K562 (cell line): ENCODE data around the gene ZNF544. TPM values are rescaled to one million over a fixed set of nuclear protein-coding genes. Genes with fewer than 3 reads are reported as not detected.

Source experiments
- ATAC-seq: fragments of 200-7000 bp; cut with Tn5 transposase; 3 replicates; pipeline ENCODE4 v1.9.1; 2020; ENCODE audit warnings: moderate library complexity
- BruUV-seq: library from RNA; stranded (reverse); fragments of 400-500 nt; replicated peaks from 2 replicates; lab custom pipeline; 2021; lab: Mats Ljungman, UMichigan
- CTCF ChIA-PET: fragments of 300-600 bp; formaldehyde crosslinking; extraction: SDS; loops from one replicate; lab custom pipeline; 2021; ENCODE audit warnings: low intra/inter-chr PET ratio; lab: Yijun Ruan, JAX
- POLR2A ChIA-PET: fragments of 300-600, 350-650 bp; sonication (Branson Sonifier 250); formaldehyde crosslinking; extraction: SDS; loops from one replicate; lab custom pipeline; 2021; ENCODE audit warnings: antibody characterized with exemption, inconsistent platforms; lab: Yijun Ruan, JAX
- DNase-seq, 4 experiments: peaks; one replicate each; pipeline versions ENCODE4 v3.0.0 to v3.0.0-alpha.2; 2011 to 2018; ENCODE audit warnings: low spot score in 3 of 4, mixed read lengths in 3 of 4; ENCODE audit errors: extremely low read depth in 1 of 4
- FAIRE-seq: peaks from 2 replicates; lab custom pipeline; 2011; peaks lifted over from hg19 to GRCh38; lab: Jason Lieb, UNC
- H2AFZ ChIP-seq: 2 replicates; pipeline ENCODE4 v1.6.0; 2011; ENCODE audit warnings: low read depth, low read length, control low read depth, inconsistent platforms
- H3K27ac ChIP-seq: fragments of 200-600 bp; 3 replicates; pipeline ENCODE4 v1.8.0; 2011; ENCODE audit warnings: low read depth, mild to moderate bottlenecking, control low read depth, inconsistent platforms, low read length, moderate library complexity, mixed read lengths; ENCODE audit errors: extremely low read depth
- H3K27me3 ChIP-seq, 2 experiments: fragments of 300-600 bp in 1 of 2; 2 replicates in 1 of 2; 3 replicates in 1 of 2; pipeline versions ENCODE4 v1.6.0 to v1.8.0; 2011; ENCODE audit warnings: inconsistent platforms in 2 of 2, low read length in 2 of 2, mild to moderate bottlenecking in 1 of 2, mixed read lengths in 1 of 2, moderate library complexity in 1 of 2; ENCODE audit not compliant: control insufficient read depth in 2 of 2, insufficient read depth in 2 of 2
- H3K36me3 ChIP-seq: fragments of 300-600 bp; 3 replicates; pipeline ENCODE4 v1.8.0; 2011; ENCODE audit warnings: mild to moderate bottlenecking, low read length, inconsistent platforms; ENCODE audit not compliant: control insufficient read depth, insufficient read depth
- H3K4me1 ChIP-seq, 2 experiments: fragments of 200-600 bp in 1 of 2; replicated peaks in 1 of 2; 2 replicates in 1 of 2; 3 replicates in 1 of 2; pipeline versions ENCODE4 v1.5.1 to v1.8.0; 2011; ENCODE audit warnings: inconsistent platforms in 2 of 2, low read length in 2 of 2, mild to moderate bottlenecking in 1 of 2, mixed read lengths in 1 of 2, moderate library complexity in 1 of 2; ENCODE audit not compliant: control insufficient read depth in 2 of 2, insufficient read depth in 2 of 2
- H3K4me2 ChIP-seq: 2 replicates; pipeline ENCODE4 v1.6.1; 2011; ENCODE audit warnings: low read length, control low read depth, inconsistent platforms, mixed read lengths; ENCODE audit not compliant: insufficient read depth
- H3K4me3 ChIP-seq: fragments of 200-600 bp; sonication (generic), shearing (Covaris generic); 2 replicates; pipeline ENCODE4 v1.5.1; 2016; ENCODE audit warnings: control low read depth, inconsistent platforms
- H3K79me2 ChIP-seq: fragments of 200-600 bp; 3 replicates; pipeline ENCODE4 v1.8.0; 2011; ENCODE audit warnings: low read length, inconsistent platforms; ENCODE audit not compliant: control insufficient read depth, insufficient read depth
- H3K9ac ChIP-seq, 2 experiments: 2 replicates each; pipeline versions ENCODE4 v1.6.0 to v1.6.1; 2011; ENCODE audit warnings: low read depth in 2 of 2, low read length in 2 of 2, control low read depth in 1 of 2, inconsistent platforms in 1 of 2, mild to moderate bottlenecking in 1 of 2, mixed read lengths in 1 of 2; ENCODE audit not compliant: insufficient read depth in 1 of 2
- H3K9me1 ChIP-seq: one replicate; pipeline ENCODE4 v1.6.0; 2011; ENCODE audit warnings: inconsistent platforms, mild to moderate bottlenecking, low read length, moderate library complexity; ENCODE audit not compliant: control insufficient read depth, insufficient read depth
- H3K9me3 ChIP-seq: replicated peaks from 2 replicates; pipeline ENCODE4 v1.5.1; 2011; ENCODE audit warnings: low read depth, low read length, inconsistent platforms; ENCODE audit not compliant: control insufficient read depth, insufficient read depth
- H4K20me1 ChIP-seq: replicated peaks from 2 replicates; pipeline ENCODE4 v1.6.1; 2011; ENCODE audit warnings: low read length, inconsistent platforms, mixed read lengths; ENCODE audit not compliant: control insufficient read depth, insufficient read depth
- ARID2 ChIP-seq: fragments of 450-650 bp; IDR thresholded peaks from 2 replicates; pipeline ENCODE4 v1.6.1; 2017; ENCODE audit warnings: antibody characterized with exemption, mild to moderate bottlenecking
- CBX1 ChIP-seq: sonication (generic); IDR thresholded peaks from 2 replicates; pipeline ENCODE4 v1.6.1; 2016; ENCODE audit warnings: antibody characterized with exemption, low read depth, mild to moderate bottlenecking
- HMG20A ChIP-seq: fragments of 450-650 bp; formaldehyde crosslinking; conservative IDR thresholded peaks from 2 replicates; pipeline ENCODE4 v1.4.0; 2020; ENCODE audit warnings: mild to moderate bottlenecking, mixed read lengths
- KLF1 ChIP-seq: fragments of 450-650 bp; IDR thresholded peaks from 2 replicates; pipeline ENCODE4 v1.6.1; 2016; ENCODE audit warnings: missing genetic modification characterization, missing compliant biosample characterization
- MECOM ChIP-seq: fragments of 250-450 bp; sonication (Bioruptor Pico); IDR thresholded peaks from 2 replicates; pipeline ENCODE4 v1.8.0; 2022; ENCODE audit warnings: inconsistent platforms
- MYBL2 ChIP-seq, 2 experiments: fragments of 450-650 bp in 1 of 2; sonication (generic) in 1 of 2; formaldehyde crosslinking in 1 of 2; IDR thresholded peaks; 2 replicates each; pipeline versions ENCODE4 v1.6.1 to v1.8.1; 2017 to 2022; ENCODE audit warnings: borderline replicate concordance in 1 of 2, inconsistent platforms in 1 of 2, low read depth in 1 of 2, mild to moderate bottlenecking in 1 of 2, missing genetic modification reagents in 1 of 2, moderate library complexity in 1 of 2
- MYNN ChIP-seq, 2 experiments: sonication (generic); formaldehyde crosslinking in 1 of 2; IDR thresholded peaks; 2 replicates each; pipeline versions ENCODE4 v1.5.0 to v1.6.1; 2016 to 2020; ENCODE audit warnings: antibody characterized with exemption in 1 of 2, missing genetic modification reagents in 1 of 2
- NFATC3 ChIP-seq: fragments of 450-650 bp; IDR thresholded peaks from 2 replicates; pipeline ENCODE4 v1.6.1; 2017; ENCODE audit warnings: mild to moderate bottlenecking
- POLR2G ChIP-seq: fragments of 200-400 bp; formaldehyde crosslinking; IDR thresholded peaks from 2 replicates; pipeline ENCODE4 v1.6.1; 2017; ENCODE audit warnings: low read depth, mild to moderate bottlenecking, antibody characterized with exemption, low read length, moderate library complexity
- RBM22 ChIP-seq: fragments of 200-400 bp; formaldehyde crosslinking; IDR thresholded peaks from 2 replicates; pipeline ENCODE4 v1.6.1; 2018; ENCODE audit warnings: low read length, low read depth; ENCODE audit not compliant: poor library complexity, severe bottlenecking
- SUPT5H ChIP-seq: fragments of 450-650 bp; IDR thresholded peaks from 2 replicates; pipeline ENCODE4 v1.6.1; 2016
- ZFPM2 ChIP-seq: fragments of 250-450 bp; sonication (Bioruptor Pico); IDR thresholded peaks from 2 replicates; pipeline ENCODE4 v1.5.1; 2022; ENCODE audit warnings: mild to moderate bottlenecking
- ZNF133 ChIP-seq: fragments of 250-450 bp; sonication (Bioruptor Pico); IDR thresholded peaks from 2 replicates; pipeline ENCODE4 v1.4.0; 2020; ENCODE audit warnings: mild to moderate bottlenecking
- WGBS: fragments of 100-300 bp; shearing (Covaris generic); methylation state at CpG from one replicate; pipeline ENCODE4 v1.1.6; 2016; ENCODE audit warnings: low coverage, mixed read lengths; ENCODE audit not compliant: insufficient coverage; ENCODE audit errors: missing lambda C conversion rate; 5-methylcytosine and 5-hydroxymethylcytosine counted together
- in situ Hi-C: fragments of 300-500 bp; cut with MboI; formaldehyde crosslinking; loops from 4 replicates; pipeline ENCODE4 v1.15.0; 2018; ENCODE audit warnings: inconsistent platforms, mixed read lengths
- intact Hi-C: fragments of 100-400 bp; cut with micrococcal nuclease; formaldehyde crosslinking; loops from 2 replicates; pipeline ENCODE4 v1.14.2; 2022
- polyA plus RNA-seq, 8 experiments: library from polyadenylated mRNA; depleted of rRNA in 4 of 8; stranded (reverse) in 5 of 8; unstranded in 3 of 8; fragments of >200 nt; fragmentation: Nextera tagmentation in 2 of 8; fragmentation: Illumina TruSeq in 1 of 8; extraction: Ambion mirVana in 2 of 8; extraction: Trizol in 1 of 8; gene quantifications; 2 replicates each; pipeline versions ENCODE4 v1.2.1 to v1.2.3, GENCODE V29; 2011 to 2014; ENCODE audit warnings: inconsistent platforms in 1 of 8, missing spikeins in 1 of 8
- total RNA-seq, 7 experiments: library from RNA; depleted of rRNA in 6 of 7; stranded (reverse); fragments of >200 nt in 6 of 7; fragmentation: Illumina TruSeq in 2 of 7; extraction: Trizol in 2 of 7; gene quantifications; 2 replicates each; pipeline versions ENCODE4 v1.2.1 to v1.2.3, GENCODE V29; 2011 to 2021; ENCODE audit warnings: low replicate concordance in 1 of 7
- TF ChIP-seq, protein P1 (sequence below): sonication (generic); formaldehyde crosslinking; IDR thresholded peaks from 2 replicates; pipeline ENCODE4 v1.8.1; 2023; ENCODE audit warnings: mild to moderate bottlenecking, missing genetic modification reagents

The ZNF544 gene
- total and polyA plus RNA-seq, 9 of the 15 experiments (the other 6 are each of a cell fraction or from before 2014, with no cell fraction given): 23.6 to 59.0 (median 41.4) TPM

DNA sequence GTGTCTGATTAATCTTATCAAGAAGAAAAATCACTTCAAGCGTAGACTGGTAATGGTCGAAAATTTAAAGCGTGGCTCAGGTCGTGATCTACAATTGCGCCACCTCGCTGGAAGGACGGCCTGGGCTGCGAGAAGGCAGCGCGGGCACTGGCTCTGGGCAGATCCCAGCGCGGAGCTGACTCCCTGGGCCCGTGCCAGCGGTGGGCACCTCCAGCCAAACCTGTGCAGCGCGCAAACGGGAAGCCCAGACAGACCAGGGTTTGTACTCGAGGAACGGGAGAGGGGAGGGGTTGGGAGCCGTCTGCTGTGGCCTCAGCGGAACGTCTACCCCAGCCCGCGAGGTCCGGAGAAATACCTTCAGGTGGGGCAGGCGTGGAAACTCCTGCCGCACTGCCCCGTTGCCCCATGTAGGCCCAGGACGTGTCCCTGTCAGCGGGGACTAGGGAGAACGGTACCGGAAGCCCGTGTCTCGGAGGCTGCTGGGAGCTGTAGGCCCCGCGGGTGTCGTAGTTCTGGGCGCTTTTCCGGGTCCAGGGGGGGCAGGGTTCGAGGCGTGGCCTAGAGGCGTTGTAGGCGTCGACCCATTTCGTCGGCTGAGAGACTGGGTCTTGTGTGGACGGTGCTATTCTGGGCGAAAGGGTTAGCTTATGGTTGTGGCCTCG, 24.8 kb upstream of the ZNF544 start:
- H3K27me3 ChIP-seq: no peaks in the 10 kb centered on the region
- in situ Hi-C loops: no loop called here
- DNase-seq: no peak
- no peaks in the 10 kb centered on the region for H4K20me1 ChIP-seq
- H3K4me3 ChIP-seq: no peak overlapping the region
- no peak overlapping the region for H3K27ac ChIP-seq
- no peak overlapping the region for H3K9ac ChIP-seq
- H3K36me3 ChIP-seq: peaks cover 69% of the 10 kb centered on the region
- BruUV-seq: no TSS peak
- no peak overlapping the region for H3K4me2 ChIP-seq
- intact Hi-C loops: no loop called here
- FAIRE-seq: no peak
- no peak for TF ChIP-seq KLF1
- TF ChIP-seq ARID2: no peak
- TF ChIP-seq, protein P1, sequence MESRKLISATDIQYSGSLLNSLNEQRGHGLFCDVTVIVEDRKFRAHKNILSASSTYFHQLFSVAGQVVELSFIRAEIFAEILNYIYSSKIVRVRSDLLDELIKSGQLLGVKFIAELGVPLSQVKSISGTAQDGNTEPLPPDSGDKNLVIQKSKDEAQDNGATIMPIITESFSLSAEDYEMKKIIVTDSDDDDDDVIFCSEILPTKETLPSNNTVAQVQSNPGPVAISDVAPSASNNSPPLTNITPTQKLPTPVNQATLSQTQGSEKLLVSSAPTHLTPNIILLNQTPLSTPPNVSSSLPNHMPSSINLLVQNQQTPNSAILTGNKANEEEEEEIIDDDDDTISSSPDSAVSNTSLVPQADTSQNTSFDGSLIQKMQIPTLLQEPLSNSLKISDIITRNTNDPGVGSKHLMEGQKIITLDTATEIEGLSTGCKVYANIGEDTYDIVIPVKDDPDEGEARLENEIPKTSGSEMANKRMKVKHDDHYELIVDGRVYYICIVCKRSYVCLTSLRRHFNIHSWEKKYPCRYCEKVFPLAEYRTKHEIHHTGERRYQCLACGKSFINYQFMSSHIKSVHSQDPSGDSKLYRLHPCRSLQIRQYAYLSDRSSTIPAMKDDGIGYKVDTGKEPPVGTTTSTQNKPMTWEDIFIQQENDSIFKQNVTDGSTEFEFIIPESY (CRISPR knock-in tag): peak; percentile 83
- no peak for TF ChIP-seq ZNF133 (CRISPR knock-in tag)
- no peak for TF ChIP-seq MECOM (CRISPR knock-in tag)
- TF ChIP-seq SUPT5H: 0 out of 2 replicates have a peak, but pooled peaks have one; percentile 18
- TF ChIP-seq RBM22: peak; percentile 80
- TF ChIP-seq MYNN (IDR thresholded peaks at IDR 0.05): 0 out of 2 replicates have a peak, but pooled peaks have one; percentile 21
- TF ChIP-seq MYNN (CRISPR knock-in tag; IDR thresholded peaks at IDR 0.05): no peak
- TF ChIP-seq HMG20A (CRISPR knock-in tag): no peak
- no peak for TF ChIP-seq NFATC3
- no peak for TF ChIP-seq MYBL2 (IDR thresholded peaks at IDR 0.05; ENCODE audit: low read depth)
- TF ChIP-seq MYBL2 (CRISPR knock-in tag; IDR thresholded peaks at IDR 0.05; ENCODE audit: borderline replicate concordance): no peak
- 0 out of 2 replicates have a peak, but pooled peaks have one; percentile 34 for TF ChIP-seq CBX1
- peak; percentile 71 for TF ChIP-seq POLR2G
- TF ChIP-seq ZFPM2 (CRISPR knock-in tag): no peak
- CTCF ChIA-PET: no interaction called here
- no peaks in the 10 kb centered on the region; the same call in 2 of the 3 replicates for H3K79me2 ChIP-seq
- 96% methylated on average over 38 of the region's 49 CpGs for WGBS
- POLR2A ChIA-PET: interaction anchor here (0.5 to 0.6 kb wide), 4 partner anchors 9 to 160 kb away, joined by 3 to 4 read pairs (median 3); no protein-coding TSS in a partner anchor
- no peak overlapping the region for H2AFZ ChIP-seq
- no peak for ATAC-seq
- no peaks in the 10 kb centered on the region for H3K9me1 ChIP-seq
- H3K4me1 ChIP-seq: no peaks in the 10 kb centered on the region; a peak in 1 of 5 replicates
- H3K9me3 ChIP-seq: peaks cover 60% of the 10 kb centered on the region
